H1 (cell line): ENCODE measurements around the gene WDR33. TPM values are rescaled to one million over a fixed set of nuclear protein-coding genes. Genes with fewer than 3 reads are reported as not detected.
A peak's percentile ranks its signal among the peaks of the same experiment; 100 is the strongest.

Experiments
- CTCF ChIA-PET: fragments of 300-600 bp; sonication (Branson Sonifier 250); formaldehyde crosslinking; loops from one replicate; lab custom pipeline; 2021; ENCODE audit not compliant: partially characterized antibody; lab: Charles Lee
- POLR2A ChIA-PET: fragments of 300-600 bp; sonication (Branson Sonifier 250); formaldehyde crosslinking; loops from one replicate; lab custom pipeline; 2021; ENCODE audit warnings: inconsistent platforms; ENCODE audit not compliant: partially characterized antibody; lab: Charles Lee
- DNase-seq, 2 experiments: peaks; one replicate each; pipeline versions ENCODE4 v3.0.0 to v3.0.0-alpha.2; 2010 to 2022; ENCODE audit warnings: low spot score in 2 of 2, low read depth in 1 of 2, mixed read lengths in 1 of 2
- FAIRE-seq: peaks from 2 replicates; lab custom pipeline; 2011; peaks lifted over from hg19 to GRCh38; lab: Jason Lieb, UNC
- H2AFZ ChIP-seq: 2 replicates; pipeline ENCODE4 v1.8.1; 2012; ENCODE audit warnings: low read length, inconsistent platforms
- H2AK5ac ChIP-seq: 2 replicates; pipeline ENCODE4 v1.6.1; 2013; ENCODE audit warnings: low read depth, low read length
- H2BK120ac ChIP-seq: replicated peaks from 2 replicates; pipeline ENCODE3; 2013; ENCODE audit warnings: low read depth, low read length, inconsistent platforms
- H2BK12ac ChIP-seq: 2 replicates; pipeline ENCODE4 v1.6.1; 2013; ENCODE audit warnings: low read depth, low read length
- H2BK15ac ChIP-seq: 2 replicates; pipeline ENCODE4 v1.6.1; 2013; ENCODE audit warnings: low read length
- H2BK20ac ChIP-seq: 2 replicates; pipeline ENCODE4 v1.6.1; 2013; ENCODE audit warnings: low read length
- H2BK5ac ChIP-seq: 2 replicates; pipeline ENCODE4 v1.6.1; 2013; ENCODE audit warnings: low read depth, low read length
- H3K14ac ChIP-seq: 2 replicates; pipeline ENCODE4 v1.6.1; 2013; ENCODE audit warnings: inconsistent platforms; ENCODE audit not compliant: insufficient read length
- H3K18ac ChIP-seq: 2 replicates; pipeline ENCODE4 v1.6.1; 2013; ENCODE audit warnings: low read length; ENCODE audit errors: extremely low read depth
- H3K23ac ChIP-seq: 2 replicates; pipeline ENCODE4 v1.6.1; 2013; ENCODE audit warnings: inconsistent platforms; ENCODE audit not compliant: insufficient read length
- H3K23me2 ChIP-seq: 2 replicates; pipeline ENCODE4 v1.6.1; 2013; ENCODE audit warnings: low read depth, low read length
- H3K27ac ChIP-seq: 2 replicates; pipeline ENCODE4 v1.6.1; 2011; ENCODE audit warnings: low read depth, low read length, inconsistent platforms
- H3K27me3 ChIP-seq, 4 experiments: replicated peaks in 1 of 4; 1 replicate in 1 of 4; 2 replicates in 3 of 4; pipeline versions ENCODE4 v1.6.1 to v1.8.1; 2011 to 2013; ENCODE audit warnings: low read length in 3 of 4, mild to moderate bottlenecking in 3 of 4, inconsistent platforms in 2 of 4, mixed read lengths in 2 of 4, moderate library complexity in 1 of 4; ENCODE audit not compliant: control insufficient read depth in 3 of 4, insufficient read depth in 3 of 4; ENCODE audit errors: extremely low read depth in 1 of 4
- H3K36me3 ChIP-seq, 4 experiments: 2 replicates each; pipeline versions ENCODE4 v1.6.1 to v1.8.1; 2011 to 2013; ENCODE audit warnings: mild to moderate bottlenecking in 4 of 4, low read length in 3 of 4, moderate library complexity in 2 of 4, control low read depth in 1 of 4, inconsistent platforms in 1 of 4; ENCODE audit not compliant: insufficient read depth in 4 of 4, control insufficient read depth in 2 of 4
- H3K4ac ChIP-seq: replicated peaks from 2 replicates; pipeline ENCODE3; 2013; ENCODE audit warnings: low read length, low read depth, mixed read lengths, inconsistent platforms; ENCODE audit not compliant: insufficient read length
- H3K4me1 ChIP-seq, 4 experiments: replicated peaks in 1 of 4; 1 replicate in 1 of 4; 2 replicates in 3 of 4; pipeline versions ENCODE4 v1.6.1 to v1.8.1; 2011 to 2013; ENCODE audit warnings: low read length in 3 of 4, inconsistent platforms in 2 of 4, mixed read lengths in 1 of 4; ENCODE audit not compliant: insufficient read depth in 4 of 4, control insufficient read depth in 3 of 4
- H3K4me2 ChIP-seq, 2 experiments: 2 replicates each; pipeline versions ENCODE4 v1.6.1 to v1.8.1; 2011 to 2013; ENCODE audit warnings: low read depth in 2 of 2, low read length in 2 of 2, control low read depth in 1 of 2, inconsistent platforms in 1 of 2, mild to moderate bottlenecking in 1 of 2; ENCODE audit not compliant: insufficient read depth in 1 of 2
- H3K4me3 ChIP-seq, 4 experiments: fragments of 200-600, 300-600 bp in 1 of 4; sonication (generic), shearing (Covaris generic), sonication (Bioruptor Twin) in 1 of 4; 2 replicates each; pipeline versions ENCODE4 v1.5.1 to v1.8.1; 2011 to 2016; ENCODE audit warnings: low read length in 4 of 4, low read depth in 3 of 4, control low read depth in 2 of 4, inconsistent platforms in 2 of 4, mild to moderate bottlenecking in 2 of 4, mixed read lengths in 1 of 4, moderate library complexity in 1 of 4; ENCODE audit not compliant: insufficient read depth in 2 of 4; ENCODE audit errors: extremely low read depth in 1 of 4
- H3K56ac ChIP-seq: replicated peaks from 2 replicates; pipeline ENCODE3; 2013; ENCODE audit warnings: low read depth, mild to moderate bottlenecking, mixed read lengths, low read length, inconsistent platforms; ENCODE audit not compliant: insufficient read length
- H3K79me1 ChIP-seq: 2 replicates; pipeline ENCODE4 v1.6.1; 2013; ENCODE audit warnings: low read depth, low read length, control low read depth
- H3K79me2 ChIP-seq, 2 experiments: 2 replicates each; pipeline versions ENCODE4 v1.6.1 to v1.8.1; 2012 to 2013; ENCODE audit warnings: low read length in 2 of 2, mild to moderate bottlenecking in 2 of 2, inconsistent platforms in 1 of 2; ENCODE audit not compliant: insufficient read depth in 2 of 2, control insufficient read depth in 1 of 2
- H3K9ac ChIP-seq, 4 experiments: replicated peaks in 1 of 4; 1 replicate in 1 of 4; 2 replicates in 3 of 4; pipeline versions ENCODE4 v1.6.1 to v1.8.1; 2011 to 2013; ENCODE audit warnings: low read depth in 3 of 4, low read length in 3 of 4, control low read depth in 2 of 4, mild to moderate bottlenecking in 2 of 4, moderate library complexity in 2 of 4, inconsistent platforms in 1 of 4; ENCODE audit errors: extremely low read depth in 1 of 4
- H3K9me3 ChIP-seq, 2 experiments: 2 replicates each; pipeline versions ENCODE4 v1.6.1 to v1.8.1; 2012 to 2013; ENCODE audit warnings: mild to moderate bottlenecking in 2 of 2, moderate library complexity in 2 of 2, control low read depth in 1 of 2, inconsistent platforms in 1 of 2, low read depth in 1 of 2, low read length in 1 of 2, mixed read lengths in 1 of 2; ENCODE audit not compliant: insufficient read depth in 2 of 2
- H4K20me1 ChIP-seq, 2 experiments: replicated peaks in 1 of 2; 2 replicates each; pipeline versions ENCODE3 to v1.8.1; 2011 to 2013; ENCODE audit warnings: inconsistent platforms in 2 of 2, low read length in 2 of 2, mild to moderate bottlenecking in 1 of 2; ENCODE audit not compliant: insufficient read depth in 2 of 2, control insufficient read depth in 1 of 2
- H4K5ac ChIP-seq: 2 replicates; pipeline ENCODE4 v1.6.1; 2013; ENCODE audit warnings: low read length, low read depth, mixed read lengths, inconsistent platforms; ENCODE audit not compliant: insufficient read length
- H4K8ac ChIP-seq: 2 replicates; pipeline ENCODE4 v1.8.0; 2013; ENCODE audit warnings: mild to moderate bottlenecking, moderate library complexity, low read length, inconsistent platforms; ENCODE audit not compliant: insufficient read depth; ENCODE audit errors: extremely low read depth
- H4K91ac ChIP-seq: replicated peaks from 2 replicates; pipeline ENCODE3; 2013; ENCODE audit warnings: low read length, mixed read lengths, inconsistent platforms; ENCODE audit not compliant: insufficient read length
- CHD2 ChIP-seq: IDR thresholded peaks from 2 replicates; pipeline ENCODE4 v1.6.1; 2012; ENCODE audit warnings: low read length, improper control_type of control experiment
- EP300 ChIP-seq, 2 experiments: IDR thresholded peaks; 1 replicate in 1 of 2; 2 replicates in 1 of 2; pipeline ENCODE4 v1.6.1; 2011 to 2012; ENCODE audit warnings: low read depth in 2 of 2, low read length in 2 of 2, mild to moderate bottlenecking in 2 of 2, borderline replicate concordance in 1 of 2, inconsistent platforms in 1 of 2, moderate library complexity in 1 of 2
- EZH2 ChIP-seq: fragments of 200-600 bp; sonication (generic); IDR thresholded peaks from 2 replicates; pipeline ENCODE4 v1.7.1; 2012; ENCODE audit warnings: low read depth, mild to moderate bottlenecking, moderate library complexity, low read length, inconsistent platforms; ENCODE audit not compliant: severe bottlenecking
- NANOG ChIP-seq: IDR thresholded peaks from 2 replicates; pipeline ENCODE4 v1.6.1; 2011; ENCODE audit warnings: low read length, low read depth, mild to moderate bottlenecking, inconsistent platforms; ENCODE audit not compliant: insufficient read depth, poor library complexity, severe bottlenecking
- POU5F1 ChIP-seq: IDR thresholded peaks from 2 replicates; pipeline ENCODE4 v1.6.1; 2011; ENCODE audit warnings: low read depth, mild to moderate bottlenecking, low read length, moderate library complexity
- RFX5 ChIP-seq: IDR thresholded peaks from 2 replicates; pipeline ENCODE4 v1.6.1; 2011; ENCODE audit warnings: low read depth, low read length, improper control_type of control experiment, borderline replicate concordance
- RNF2 ChIP-seq: fragments of 200-900, 300-1000 bp; sonication (generic); IDR thresholded peaks from 2 replicates; pipeline ENCODE4 v1.7.1; 2016; ENCODE audit warnings: borderline replicate concordance, low read depth, mild to moderate bottlenecking, antibody characterized with exemption, low read length; ENCODE audit not compliant: poor library complexity, severe bottlenecking; ENCODE audit errors: missing control alignments
- SIRT6 ChIP-seq: IDR thresholded peaks from one replicate; pipeline ENCODE4 v1.7.1; 2012; ENCODE audit warnings: low read length, inconsistent platforms
- TAF7 ChIP-seq: optimal IDR thresholded peaks from 2 replicates; pipeline ENCODE3; 2011; ENCODE audit warnings: low read depth, mild to moderate bottlenecking, inconsistent platforms, low read length, moderate library complexity, borderline replicate concordance
- TEAD4 ChIP-seq: IDR thresholded peaks from 2 replicates; pipeline ENCODE4 v1.6.1; 2012; ENCODE audit warnings: low read depth, low read length, inconsistent platforms, mixed read lengths
- ZNF274 ChIP-seq: IDR thresholded peaks from 2 replicates; pipeline ENCODE4 v1.7.0; 2012; ENCODE audit warnings: low read length, borderline replicate concordance; ENCODE audit errors: extremely low read depth
- WGBS, 2 experiments: shearing (Covaris generic) in 1 of 2; methylation state at CpG; one replicate each; pipeline versions ENCODE4 v1.1.6 to v1.1.7; 2013 to 2015; ENCODE audit warnings: low lambda C conversion rate in 2 of 2, mixed read lengths in 2 of 2, inconsistent platforms in 1 of 2, low coverage in 1 of 2, missing lambda C conversion rate in 1 of 2; ENCODE audit not compliant: insufficient replicate concordance in 2 of 2, insufficient coverage in 1 of 2, insufficient read length in 1 of 2; ENCODE audit errors: extremely low coverage in 1 of 2, missing lambda C conversion rate in 1 of 2; 5-methylcytosine and 5-hydroxymethylcytosine counted together
- polyA plus RNA-seq, 7 experiments: library from polyadenylated mRNA; depleted of rRNA in 3 of 7; stranded (reverse) in 5 of 7; unstranded in 2 of 7; fragments of >200 nt in 5 of 7; fragments of 200-250 nt in 2 of 7; gene quantifications; 1 replicate in 5 of 7; 2 replicates in 1 of 7; 4 replicates in 1 of 7; pipeline versions ENCODE4 v1.2.1 to v1.2.3, GENCODE V29; 2011 to 2013; ENCODE audit warnings: missing spikeins in 2 of 7, mixed read lengths in 2 of 7
- total RNA-seq: library from RNA; stranded (reverse); fragmentation: NEBNext Ultra II Directional; extraction: Animal tissue kit (Norgen Biotek cat#: 25700); gene quantifications from 2 replicates; pipeline ENCODE4 v1.2.1, GENCODE V29; 2021

Gene WDR33
- total and polyA plus RNA-seq, 2 of the 8 experiments (the other 6 are each of a cell fraction or from before 2014, with no cell fraction given) = 18.1 to 82.7 TPM

- H3K23me2 ChIP-seq = peaks cover 2% of the 10 kb centered on the region; the same call in 1 of the 2 replicates
- H2AK5ac ChIP-seq = peak overlapping the region; percentile 90; the same call in 1 of the 2 replicates
- no peaks in the 10 kb centered on the region for H3K9me3 ChIP-seq
- H2BK120ac ChIP-seq = no peak overlapping the region
- peaks cover 0 to 4% (median 0%) of the 10 kb centered on the region in 4 experiments; a peak in 3 of 7 replicates for H3K4me1 ChIP-seq
- FAIRE-seq = no peak
- no peak overlapping the region for H2BK20ac ChIP-seq
- no peaks in the 10 kb centered on the region for H4K20me1 ChIP-seq
- H4K8ac ChIP-seq = no peak overlapping the region
- no peak overlapping the region for H3K4me2 ChIP-seq
- no peak overlapping the region for H3K18ac ChIP-seq
- no peak overlapping the region for H3K9ac ChIP-seq
- peaks cover 10 to 45% (median 28%) of the 10 kb centered on the region in 4 experiments for H3K27me3 ChIP-seq
- no peak overlapping the region for H3K4me3 ChIP-seq
- H3K36me3 ChIP-seq = no peaks in the 10 kb centered on the region
- H2BK5ac ChIP-seq = no peak overlapping the region
- H2BK12ac ChIP-seq = no peak overlapping the region
- POLR2A ChIA-PET = interaction anchor here (1.4 kb wide), 1 partner anchor 31 kb away, joined by 4 read pairs; no protein-coding TSS in a partner anchor
- H3K27ac ChIP-seq = no peak overlapping the region
- no peak overlapping the region for H3K4ac ChIP-seq
- H3K79me2 ChIP-seq = no peaks in the 10 kb centered on the region
- no peak overlapping the region for H3K56ac ChIP-seq
- H3K23ac ChIP-seq = no peak overlapping the region
- 92% methylated on average over 14 of the region's 14 CpGs; no CpG with 5 or more reads in 1 of the 2 experiments for WGBS, 2 experiments
- H3K79me1 ChIP-seq = peaks cover 2% of the 10 kb centered on the region; the same call in 1 of the 2 replicates
- DNase-seq = peak in 1 of 2 experiments; percentile 37
- no peak overlapping the region for H2AFZ ChIP-seq
- no peak overlapping the region for H4K5ac ChIP-seq
- H4K91ac ChIP-seq = no peak overlapping the region
- CTCF ChIA-PET = interaction anchor here (1.5 to 3.2 kb wide), 4 partner anchors 22 to 105 kb away, joined by 4 to 13 read pairs (median 7); no protein-coding TSS in a partner anchor
- no peak overlapping the region for H3K14ac ChIP-seq
- no peak overlapping the region for H2BK15ac ChIP-seq
- TF ChIP-seq EZH2 (no peak), RFX5 (no peak), EP300 (IDR thresholded peaks at IDR 0.05; ENCODE audit: borderline replicate concordance in 1 of 2, low read depth in 2 of 2, low read length in 2 of 2) (no peak), ZNF274 (no peak), NANOG (no peak), CHD2 (no peak), POU5F1 (no peak), SIRT6 (no peak), TAF7 (no peak), RNF2 (no peak), TEAD4 (no peak)
These were observed 139.2 kb downstream of the WDR33 start for GRCh38 chr2:127671557-127672302.
